ENCODE data around the gene TNRC6C.

- TF ChIP-seq GATA2 (IDR thresholded peaks at IDR 0.05; ENCODE audit: low read depth, low read length) (no peak), GATA3 (IDR thresholded peaks at IDR 0.05; ENCODE audit: low read depth, low read length) (no peak)
Observed at GRCh38 chr17:78020717-78021108, 62.2 kb downstream of the TNRC6C start.

Measured in SH-SY5Y (cell line).